Transverse colon (tissue), 4 donors: ENCODE data around the gene POLD2. TPM values are rescaled to one million over a fixed set of nuclear protein-coding genes. Genes with fewer than 3 reads are reported as not detected.

Source experiments
- DNase-seq: peaks from one replicate; pipeline ENCODE4 v3.0.0-alpha.2; 2019
- H3K27ac ChIP-seq, 4 donors: fragments of 200-600 bp; sonication (generic); 2 replicates each; pipeline ENCODE4 v1.5.1; 2016 to 2018; ENCODE audit warnings: inconsistent platforms in 4 of 4
- H3K27me3 ChIP-seq: fragments of 200-600 bp; sonication (generic); 2 replicates; pipeline ENCODE4 v1.5.1; 2017; ENCODE audit warnings: inconsistent platforms
- H3K36me3 ChIP-seq, 4 donors: fragments of 200-600 bp; sonication (generic); 2 replicates each; pipeline ENCODE4 v1.5.1; 2017 to 2019; ENCODE audit warnings: inconsistent platforms in 4 of 4
- H3K4me1 ChIP-seq, 4 donors: fragments of 200-600 bp; sonication (generic); 2 replicates each; pipeline ENCODE4 v1.5.1; 2017 to 2020; ENCODE audit warnings: inconsistent platforms in 4 of 4
- H3K4me3 ChIP-seq, 4 donors: fragments of 200-600 bp; sonication (generic); 1 replicate in 1 of 4; 2 replicates in 3 of 4; pipeline versions ENCODE4 v1.5.1 to v1.6.1; 2017 to 2019; ENCODE audit warnings: inconsistent platforms in 4 of 4
- H3K9me3 ChIP-seq, 2 donors: fragments of 200-600 bp; sonication (generic); 2 replicates each; pipeline ENCODE4 v1.5.1; 2017 to 2019; ENCODE audit warnings: inconsistent platforms in 2 of 2
- EP300 ChIP-seq: sonication (generic); formaldehyde crosslinking; IDR thresholded peaks from one replicate; pipeline ENCODE4 v1.6.1; 2017; ENCODE audit warnings: antibody characterized with exemption, low read depth
- POLR2A ChIP-seq: fragments of 450-650 bp; IDR thresholded peaks from one replicate; pipeline ENCODE4 v1.6.1; 2016; ENCODE audit warnings: antibody characterized with exemption, mild to moderate bottlenecking, moderate library complexity
- POLR2AphosphoS5 ChIP-seq, 3 donors: sonication (generic); formaldehyde crosslinking; IDR thresholded peaks; one replicate each; pipeline ENCODE4 v1.6.1; 2016; ENCODE audit warnings: antibody characterized with exemption in 3 of 3
- WGBS, 2 donors: methylation state at CpG; one replicate each; pipeline ENCODE4 v1.1.5; 2018; ENCODE audit warnings: low coverage in 1 of 2; 5-methylcytosine and 5-hydroxymethylcytosine counted together
- in situ Hi-C, 4 donors: fragments of 200-750 bp; cut with MboI; loops; one replicate each; pipeline versions ENCODE4 v1.15.0 to v1.15.1; 2017; ENCODE audit warnings: low sequenced_read_pairs in 3 of 4, low pct_ligation_motif_present in 1 of 4, low pct_unique_long_range_greater_than_20kb in 1 of 4
- intact Hi-C: fragments of 100-400 bp; cut with DNase I; formaldehyde crosslinking; loops from one replicate; pipeline ENCODE4 v1.15.1; 2023; ENCODE audit warnings: low total_unique reads
- total RNA-seq, 4 donors: library from RNA; depleted of rRNA; stranded (reverse); fragments of >200 nt; gene quantifications; one replicate each; pipeline ENCODE4 v1.1.0, GENCODE V29; 2016
- TF ChIP-seq, protein P1 (sequence below), 5 experiments: fragments of 200-600 bp in 3 of 5; fragments of 450-650 bp in 2 of 5; sonication (generic) in 3 of 5; IDR thresholded peaks; 1 replicate in 2 of 5; 2 replicates in 3 of 5; pipeline ENCODE4 v1.5.1; 2016 to 2017; ENCODE audit warnings: antibody characterized with exemption in 5 of 5, inconsistent platforms in 3 of 5, mild to moderate bottlenecking in 2 of 5, moderate library complexity in 1 of 5

Gene POLD2
- total RNA-seq, 4 donors from 2014 or later: 20.1 to 32.7 (median 22.7) TPM

DNA sequence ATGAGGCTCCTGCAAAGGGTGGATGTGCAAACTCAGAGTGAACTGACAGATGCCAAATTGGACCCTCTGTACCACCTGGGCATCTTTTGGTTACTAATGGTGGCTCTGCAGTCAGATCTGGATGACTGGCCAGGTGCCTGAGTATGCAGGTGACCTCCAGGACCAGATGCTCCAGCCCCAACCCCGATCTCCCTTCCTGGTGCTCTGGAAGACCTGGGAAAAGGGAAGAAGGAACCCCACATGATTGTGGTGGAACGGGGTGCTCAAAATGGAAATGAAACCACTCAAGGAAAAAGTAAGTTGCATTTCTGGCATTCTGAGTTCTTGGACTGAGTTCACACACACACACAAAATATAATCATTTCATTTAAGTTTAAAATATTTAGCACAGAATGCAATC is 29.0 kb downstream of the POLD2 start:
- Histone ChIP-seq H3K27ac (no peak overlapping the region), H3K36me3 (no peaks in the 10 kb centered on the region), H3K4me1 (peaks cover 0 to 8% (median 0%) of the 10 kb centered on the region in 4 donors), H3K4me3 (no peak overlapping the region), H3K27me3 (no peaks in the 10 kb centered on the region), H3K9me3 (no peaks in the 10 kb centered on the region)
- TF ChIP-seq POLR2A: no peak
- no peak for TF ChIP-seq POLR2AphosphoS5 (IDR thresholded peaks at IDR 0.05)
- TF ChIP-seq, protein P1, sequence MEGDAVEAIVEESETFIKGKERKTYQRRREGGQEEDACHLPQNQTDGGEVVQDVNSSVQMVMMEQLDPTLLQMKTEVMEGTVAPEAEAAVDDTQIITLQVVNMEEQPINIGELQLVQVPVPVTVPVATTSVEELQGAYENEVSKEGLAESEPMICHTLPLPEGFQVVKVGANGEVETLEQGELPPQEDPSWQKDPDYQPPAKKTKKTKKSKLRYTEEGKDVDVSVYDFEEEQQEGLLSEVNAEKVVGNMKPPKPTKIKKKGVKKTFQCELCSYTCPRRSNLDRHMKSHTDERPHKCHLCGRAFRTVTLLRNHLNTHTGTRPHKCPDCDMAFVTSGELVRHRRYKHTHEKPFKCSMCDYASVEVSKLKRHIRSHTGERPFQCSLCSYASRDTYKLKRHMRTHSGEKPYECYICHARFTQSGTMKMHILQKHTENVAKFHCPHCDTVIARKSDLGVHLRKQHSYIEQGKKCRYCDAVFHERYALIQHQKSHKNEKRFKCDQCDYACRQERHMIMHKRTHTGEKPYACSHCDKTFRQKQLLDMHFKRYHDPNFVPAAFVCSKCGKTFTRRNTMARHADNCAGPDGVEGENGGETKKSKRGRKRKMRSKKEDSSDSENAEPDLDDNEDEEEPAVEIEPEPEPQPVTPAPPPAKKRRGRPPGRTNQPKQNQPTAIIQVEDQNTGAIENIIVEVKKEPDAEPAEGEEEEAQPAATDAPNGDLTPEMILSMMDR (IDR thresholded peaks at IDR 0.05): no peak
- no peak for TF ChIP-seq EP300
- WGBS, 2 donors: 51 to 60% methylated on average over 2 of the region's 2 CpGs
- in situ Hi-C loops (no loop called here), intact Hi-C loops (no loop called here)
- DNase-seq: no peak

DNA sequence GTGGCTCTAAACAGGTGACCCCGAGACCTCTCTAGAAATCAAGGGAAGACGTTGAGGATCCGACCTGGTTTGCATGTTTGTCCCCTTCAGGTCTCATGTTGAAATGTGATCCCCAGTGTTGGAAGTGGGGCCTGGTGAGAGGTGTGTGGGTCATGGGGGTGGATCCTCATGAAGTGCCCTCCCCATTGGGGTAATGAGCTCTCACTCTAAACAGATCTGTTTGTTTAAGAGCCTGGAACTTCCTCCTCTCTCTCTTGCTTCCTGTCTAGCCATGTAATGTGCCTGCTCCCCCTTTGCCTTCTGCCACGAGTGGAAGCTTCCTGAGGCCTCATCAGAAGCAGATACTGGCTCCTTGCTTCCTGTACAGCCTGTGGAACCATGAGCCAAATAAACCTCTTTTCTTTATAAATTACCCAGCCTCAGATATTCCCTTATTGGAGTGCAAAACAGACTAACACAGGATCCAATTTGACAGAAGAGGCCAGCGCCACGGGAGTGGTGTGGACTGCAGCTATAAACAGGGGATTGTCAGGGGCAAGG is 30.2 kb downstream of the POLD2 start:
- TF ChIP-seq POLR2AphosphoS5 (IDR thresholded peaks at IDR 0.05) (no peak), EP300 (no peak), POLR2A (no peak)
- TF ChIP-seq, protein P1 (IDR thresholded peaks at IDR 0.05): no peak
- peaks cover 0 to 12% (median 0%) of the 10 kb centered on the region in 4 donors for H3K4me1 ChIP-seq
- no peak overlapping the region for H3K4me3 ChIP-seq
- in situ Hi-C loops: no loop called here
- H3K9me3 ChIP-seq: no peaks in the 10 kb centered on the region
- H3K27ac ChIP-seq: no peak overlapping the region
- intact Hi-C loops: no loop called here
- DNase-seq: no peak
- no peaks in the 10 kb centered on the region for H3K27me3 ChIP-seq
- H3K36me3 ChIP-seq: no peaks in the 10 kb centered on the region
- 67 to 86% methylated on average over 1 to 6 of the region's 6 CpGs for WGBS, 2 donors

DNA sequence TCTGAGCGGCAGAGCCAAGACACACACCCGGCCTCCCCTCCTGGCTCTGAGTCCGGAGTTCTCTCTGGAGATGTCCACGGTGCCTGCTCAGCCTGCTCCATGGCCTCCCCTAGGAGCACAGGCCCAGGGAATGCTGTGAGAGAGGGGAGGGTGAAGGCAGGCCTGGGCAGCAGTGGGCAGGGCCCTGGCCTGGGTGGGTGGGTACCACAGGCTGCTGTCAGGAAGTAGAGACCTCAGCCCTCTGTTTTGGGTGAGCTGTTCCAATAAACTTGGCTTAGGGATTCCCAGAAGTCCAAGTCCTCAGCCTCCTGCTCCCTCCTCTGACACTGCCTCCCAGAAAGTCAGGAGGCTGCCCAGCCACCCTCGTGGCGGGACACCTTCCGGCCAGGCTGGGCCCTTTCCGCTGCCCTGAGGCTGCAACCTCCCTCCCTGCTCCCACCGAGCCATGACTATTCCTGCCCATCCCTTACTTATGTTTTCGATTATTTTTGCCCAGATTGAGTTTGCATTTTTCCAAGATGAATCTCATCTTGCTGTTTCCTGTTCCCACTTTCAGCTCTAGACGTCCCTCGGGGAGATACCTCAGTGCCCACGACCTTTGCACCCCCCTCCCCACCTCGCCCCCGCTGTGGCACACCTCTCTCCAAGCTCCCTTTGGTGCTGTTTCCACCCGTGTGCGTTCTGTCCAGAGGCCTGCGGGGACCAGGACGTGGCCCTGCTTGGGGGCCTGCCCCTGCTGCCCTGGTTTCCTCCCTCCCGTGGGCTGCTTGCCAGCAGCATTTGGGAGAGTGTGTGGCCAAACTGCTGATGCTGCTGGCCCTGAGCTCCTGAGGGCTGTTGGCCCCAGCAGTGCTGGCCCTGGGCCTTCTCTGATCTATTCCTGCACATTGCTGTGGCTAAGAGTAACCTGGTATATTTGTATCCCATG is 35.2 kb downstream of the POLD2 start:
- no peak for TF ChIP-seq EP300
- TF ChIP-seq POLR2A: no peak
- no peak for TF ChIP-seq POLR2AphosphoS5 (IDR thresholded peaks at IDR 0.05)
- TF ChIP-seq, protein P1 (IDR thresholded peaks at IDR 0.05): no peak
- no peaks in the 10 kb centered on the region for H3K27me3 ChIP-seq
- DNase-seq: no peak
- H3K4me1 ChIP-seq: peaks cover 0 to 11% (median 1%) of the 10 kb centered on the region in 4 donors
- H3K36me3 ChIP-seq: no peaks in the 10 kb centered on the region
- no peaks in the 10 kb centered on the region for H3K9me3 ChIP-seq
- intact Hi-C loops (no loop called here), in situ Hi-C loops (no loop called here)
- no peak overlapping the region for H3K4me3 ChIP-seq
- WGBS, 2 donors: 43 to 49% methylated on average over 4 to 20 of the region's 20 CpGs
- peak overlapping the region; percentile 68 to 81 (median 72) for H3K27ac ChIP-seq

DNA sequence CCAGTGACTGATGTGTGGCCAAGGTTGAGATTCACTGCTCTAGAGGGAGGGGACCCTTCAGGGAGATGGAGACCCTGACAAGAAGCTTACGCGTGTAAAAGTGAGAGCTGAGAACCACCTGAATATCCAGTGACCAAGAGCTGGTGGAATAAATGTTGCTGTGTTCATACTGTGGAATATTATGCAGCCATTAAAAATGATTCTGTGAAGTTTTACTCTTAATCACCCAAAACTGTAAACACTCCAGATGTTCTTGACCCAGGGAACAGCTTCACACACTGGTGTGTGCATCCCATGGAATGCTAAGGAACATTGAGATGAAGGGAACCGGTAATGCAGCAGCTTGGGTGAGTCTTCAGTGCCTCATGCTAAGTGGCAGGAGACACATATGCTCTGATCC is 36.7 kb downstream of the POLD2 start:
- no peaks in the 10 kb centered on the region for H3K36me3 ChIP-seq
- H3K4me3 ChIP-seq: no peak overlapping the region
- H3K27ac ChIP-seq: no peak overlapping the region
- no peaks in the 10 kb centered on the region for H3K27me3 ChIP-seq
- TF ChIP-seq, protein P1 (IDR thresholded peaks at IDR 0.05): no peak
- TF ChIP-seq EP300 (no peak), POLR2A (no peak), POLR2AphosphoS5 (IDR thresholded peaks at IDR 0.05) (no peak)
- H3K9me3 ChIP-seq: no peaks in the 10 kb centered on the region
- DNase-seq: no peak
- WGBS, 2 donors: 100% methylated on average over 3 of the region's 3 CpGs
- peaks cover 0 to 14% (median 1%) of the 10 kb centered on the region in 4 donors for H3K4me1 ChIP-seq
- intact Hi-C loops: no loop called here
- in situ Hi-C loops: no loop called here
